LNCaP clone FGC (cell line): ENCODE results near the gene PSEN1.
"Not testable (repeated sequence)": the region's sequence is repeated elsewhere in the genome, so short reads cannot be mapped to it uniquely, and the experiment has no call there.

ENCODE experiments used
- DNase-seq: peaks from one replicate; pipeline ENCODE4 v3.0.0-alpha.2; 2011; ENCODE audit warnings: low read depth
- H3K4me3 ChIP-seq: 2 replicates; pipeline ENCODE4 v1.5.1; 2011; ENCODE audit warnings: mild to moderate bottlenecking, low read depth, low read length, control low read depth
- CTCF ChIP-seq: IDR thresholded peaks from 2 replicates; pipeline ENCODE4 v1.5.1; 2012; ENCODE audit warnings: mild to moderate bottlenecking; ENCODE audit not compliant: control insufficient read depth, insufficient read depth; ENCODE audit errors: extremely low read depth

The PSEN1 gene

GRCh38 chr14:73162251-73162650 lies 25.9 kb downstream of the PSEN1 start:
- DNase-seq = no peak
- no peak for TF ChIP-seq CTCF

GRCh38 chr14:73166399-73166798 lies 30.1 kb downstream of the PSEN1 start:
- DNase-seq = no peak
- no peak for TF ChIP-seq CTCF
- no peak overlapping the region for H3K4me3 ChIP-seq

More at GRCh38 chr14:73162251-73162650, 25.9 kb downstream of the PSEN1 start:
- H3K4me3 ChIP-seq = no peak overlapping the region

DNA sequence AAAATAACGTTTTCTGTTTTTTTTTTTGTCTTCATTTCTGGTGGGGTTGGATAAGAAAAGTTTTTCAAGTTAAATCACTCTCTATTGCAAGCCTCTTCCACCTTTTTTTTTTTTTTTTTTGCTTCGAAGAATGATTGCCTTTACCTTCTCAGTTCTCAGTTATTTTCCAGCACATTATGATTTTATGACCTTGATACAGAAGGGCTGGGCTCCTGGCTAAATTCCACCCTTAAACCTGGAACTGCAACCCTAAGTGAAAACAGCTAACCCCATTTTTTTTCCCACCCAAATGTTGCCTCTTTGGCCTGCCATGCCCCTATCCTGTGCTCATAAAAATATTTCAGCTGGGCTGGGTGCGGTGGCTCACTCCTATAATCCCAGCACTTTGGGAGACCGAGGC lies 31.4 kb downstream of the PSEN1 start:
- DNase-seq = no peak
- no peak for TF ChIP-seq CTCF
- no peak overlapping the region for H3K4me3 ChIP-seq

GRCh38 chr14:73168274-73168673 lies 32.0 kb downstream of the PSEN1 start:
- TF ChIP-seq CTCF = no peak
- no peak overlapping the region for H3K4me3 ChIP-seq
- no peak for DNase-seq

DNA sequence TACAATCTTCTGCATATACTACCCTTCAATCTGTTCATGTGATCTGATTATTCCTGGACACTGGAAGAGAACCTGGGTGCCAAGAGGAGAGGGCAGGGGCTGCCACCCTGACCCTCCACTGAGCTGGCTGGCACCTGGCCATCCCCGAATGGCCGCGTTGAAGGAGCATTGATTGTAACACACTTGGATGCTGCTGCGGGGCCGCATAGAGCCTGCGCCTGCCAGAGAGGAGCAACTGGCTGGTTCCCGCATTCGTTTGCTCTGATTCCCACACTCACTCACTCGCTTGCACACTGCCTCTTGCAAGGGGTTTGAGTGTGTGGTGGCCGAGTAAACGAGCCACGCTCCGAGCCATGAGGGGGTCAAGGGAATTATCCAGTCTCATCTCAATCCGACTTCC lies 32.4 kb downstream of the PSEN1 start:
- no peak for DNase-seq
- no peak overlapping the region for H3K4me3 ChIP-seq
- no peak for TF ChIP-seq CTCF

GRCh38 chr14:73169855-73170254 lies 33.5 kb downstream of the PSEN1 start:
- DNase-seq, H3K4me3 ChIP-seq: not testable (repeated sequence)

DNA sequence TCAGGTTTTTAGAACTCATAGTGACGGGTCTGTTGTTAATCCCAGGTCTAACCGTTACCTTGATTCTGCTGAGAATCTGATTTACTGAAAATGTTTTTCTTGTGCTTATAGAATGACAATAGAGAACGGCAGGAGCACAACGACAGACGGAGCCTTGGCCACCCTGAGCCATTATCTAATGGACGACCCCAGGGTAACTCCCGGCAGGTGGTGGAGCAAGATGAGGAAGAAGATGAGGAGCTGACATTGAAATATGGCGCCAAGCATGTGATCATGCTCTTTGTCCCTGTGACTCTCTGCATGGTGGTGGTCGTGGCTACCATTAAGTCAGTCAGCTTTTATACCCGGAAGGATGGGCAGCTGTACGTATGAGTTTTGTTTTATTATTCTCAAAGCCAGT lies 34.4 kb downstream of the PSEN1 start:
- TF ChIP-seq CTCF = no peak
- no peak for DNase-seq

DNA sequence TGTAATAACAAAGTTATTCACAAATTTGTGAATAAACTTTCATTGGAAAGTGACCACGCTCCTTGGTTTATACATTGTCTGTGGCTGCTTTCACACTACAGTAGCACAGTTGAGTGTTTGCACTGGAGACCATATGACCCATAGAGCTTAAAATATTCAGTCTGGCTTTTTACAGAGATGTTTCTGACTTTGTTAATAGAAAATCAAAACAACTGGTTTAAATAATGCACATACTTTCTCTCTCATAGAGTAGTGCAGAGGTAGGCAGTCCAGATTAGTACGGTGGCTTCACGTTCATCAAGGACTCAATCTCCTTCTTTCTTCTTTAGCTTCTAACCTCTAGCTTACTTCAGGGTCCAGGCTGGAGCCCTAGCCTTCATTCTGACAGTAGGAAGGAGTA lies 36.2 kb downstream of the PSEN1 start:
- TF ChIP-seq CTCF = no peak
- DNase-seq = no peak
- H3K4me3 ChIP-seq = no peak overlapping the region

More for the DNA sequence above, 34.4 kb downstream of the PSEN1 start:
- H3K4me3 ChIP-seq = no peak overlapping the region
